ENCODE data around the gene C2orf49. TPM values are rescaled to one million over a fixed set of nuclear protein-coding genes. Genes with fewer than 3 reads are reported as not detected.

The C2orf49 gene
- 17.8 TPM for total RNA-seq (2013)
- polyA plus RNA-seq (10 to 100 TPM in 1 of 3 donors, 1 to 10 TPM in 2; 8.1 to 10.4 (median 8.6) TPM), polyA minus RNA-seq (4.6 and 8.4 TPM in 2 replicates), total RNA-seq (22.1 to 43.2 (median 28.3) reads per million in 11 experiments)

GRCh38 chr2:105337122-105338019, at the start of gene C2orf49:
C2orf49 (plus strand) TSS chr2:105337540; CDS start chr2:105337588, 48 bp downstream.
- intact Hi-C loops (cut with micrococcal nuclease): no loop called here
- peaks cover 37% of the 10 kb centered on the region for H3K79me2 ChIP-seq (ENCODE audit: insufficient read depth, low read length)
- peaks cover 17 to 20% of the 10 kb centered on the region in 2 donors for H3K4me1 ChIP-seq (ENCODE audit: control insufficient read depth in 1 of 2, insufficient read depth in 2 of 2, low read length in 2 of 2)
- H3K9ac ChIP-seq (ENCODE audit: insufficient read depth, low read length, poor library complexity, severe bottlenecking): peak within 1 kb of the TSS; percentile 93
- H3K9me3 ChIP-seq (replicated peaks in 1 of 2; ENCODE audit: control insufficient read depth in 1 of 2, insufficient read depth in 1 of 2, low read length in 2 of 2): no peaks in the 10 kb centered on the region
- H3K4me2 ChIP-seq (replicated peaks; ENCODE audit: extremely low read depth, low read length, poor library complexity, severe bottlenecking): peak within 1 kb of the TSS; percentile 93
- H3K27me3 ChIP-seq (ENCODE audit: control insufficient read depth in 2 of 2, insufficient read depth in 2 of 2, low read length in 2 of 2): no peaks in the 10 kb centered on the region
- peak within 1 kb of the TSS; percentile 95 to 100 for H3K27ac ChIP-seq (ENCODE audit: low read depth in 1 of 2, low read length in 2 of 2)
- no peak for TF ChIP-seq CTCF (IDR thresholded peaks at IDR 0.05)
- under 1% methylated on average over 43 of the region's 58 CpGs for WGBS (ENCODE audit: insufficient coverage)
- no peaks in the 10 kb centered on the region for H3K9me3 Mint-ChIP-seq
- H3K27ac Mint-ChIP-seq: peak within 1 kb of the TSS; percentile 100
- H3K4me3 Mint-ChIP-seq: peak within 1 kb of the TSS; percentile 91 to 100
- H3K36me3 ChIP-seq (replicated peaks in 1 of 2; ENCODE audit: control insufficient read depth in 1 of 2, insufficient read depth in 2 of 2, low read length in 2 of 2): peaks cover 25 to 35% of the 10 kb centered on the region in 2 donors
- no peaks in the 10 kb centered on the region for H3K27me3 Mint-ChIP-seq (ENCODE audit: low read depth in 3 of 3)
- H3K36me3 Mint-ChIP-seq: peaks cover 26 to 30% of the 10 kb centered on the region in 2 donors
- peaks cover 26% of the 10 kb centered on the region for H3K4me1 Mint-ChIP-seq
- peak; percentile 81 to 89 (median 85) for DNase-seq
- H4K20me1 ChIP-seq (ENCODE audit: insufficient read depth, low read length): no peaks in the 10 kb centered on the region
- peak within 1 kb of the TSS; percentile 91 for H2AFZ ChIP-seq (ENCODE audit: insufficient read depth, low read depth, low read length, poor library complexity, severe bottlenecking)
- peak within 1 kb of the TSS; percentile 75 to 95 (median 91) for H3K4me3 ChIP-seq (replicated peaks in 1 of 3; ENCODE audit: low read depth in 2 of 3, low read length in 3 of 3)

GRCh38 chr2:105287692-105288091, 49.6 kb upstream of the C2orf49 start:
- Histone ChIP-seq H3K27me3 (ENCODE audit: control insufficient read depth in 2 of 2, insufficient read depth in 2 of 2, low read length in 2 of 2) (no peaks in the 10 kb centered on the region), H3K9me3 (replicated peaks in 1 of 2; ENCODE audit: control insufficient read depth in 1 of 2, insufficient read depth in 1 of 2, low read length in 2 of 2) (no peaks in the 10 kb centered on the region), H3K9ac (ENCODE audit: insufficient read depth, low read length, poor library complexity, severe bottlenecking) (no peak overlapping the region), H3K79me2 (ENCODE audit: insufficient read depth, low read length) (no peaks in the 10 kb centered on the region), H3K4me1 (ENCODE audit: control insufficient read depth in 1 of 2, insufficient read depth in 2 of 2, low read length in 2 of 2) (no peaks in the 10 kb centered on the region), H2AFZ (ENCODE audit: insufficient read depth, low read depth, low read length, poor library complexity, severe bottlenecking) (no peak overlapping the region), H3K27ac (ENCODE audit: low read depth in 1 of 2, low read length in 2 of 2) (peak overlapping the region in 1 of 2 donors; percentile 15), H3K36me3 (replicated peaks in 1 of 2; ENCODE audit: control insufficient read depth in 1 of 2, insufficient read depth in 2 of 2, low read length in 2 of 2) (peaks cover 79 to 99% of the 10 kb centered on the region in 2 donors), H3K4me2 (replicated peaks; ENCODE audit: extremely low read depth, low read length, poor library complexity, severe bottlenecking) (no peak overlapping the region), H4K20me1 (ENCODE audit: insufficient read depth, low read length) (no peaks in the 10 kb centered on the region), H3K4me3 (replicated peaks in 1 of 3; ENCODE audit: low read depth in 2 of 3, low read length in 3 of 3) (no peak overlapping the region)
- no CpG with 5 or more reads among the region's 5 CpGs for WGBS (ENCODE audit: insufficient coverage)
- DNase-seq: peak; percentile 23 to 49 (median 41)
- peak; percentile 62 for TF ChIP-seq CTCF (IDR thresholded peaks at IDR 0.05)
- H3K4me1 Mint-ChIP-seq: no peaks in the 10 kb centered on the region
- H3K27me3 Mint-ChIP-seq (ENCODE audit: low read depth in 3 of 3): peaks cover 0 to 3% (median 0%) of the 10 kb centered on the region in 3 donors
- intact Hi-C loops (cut with micrococcal nuclease): no loop called here
- peak overlapping the region in 2 of 7 donors; percentile 13 to 28 for H3K27ac Mint-ChIP-seq
- H3K9me3 Mint-ChIP-seq: no peaks in the 10 kb centered on the region
- H3K4me3 Mint-ChIP-seq: no peak overlapping the region
- H3K36me3 Mint-ChIP-seq: peaks cover 69 to 75% of the 10 kb centered on the region in 2 donors
